ENCODE results near the gene FAM200B. TPM values are rescaled to one million over a fixed set of nuclear protein-coding genes. Genes with fewer than 3 reads are reported as not detected.

FAM200B gene
- total and polyA plus RNA-seq, 2 experiments from 2014 or later: 51.8 to 54.0 TPM

GRCh38 chr4:15735536-15735935, 53.9 kb downstream of the FAM200B start:
- Histone ChIP-seq H3K9me3 (ENCODE audit: low read depth) (no peaks in the 10 kb centered on the region), H3K27me3 (no peaks in the 10 kb centered on the region), H3K27ac (no peak overlapping the region), H3K9me2 (replicated peaks; ENCODE audit: insufficient read depth) (no peaks in the 10 kb centered on the region), H3K4me3 (no peak overlapping the region), H2AFZ (no peak overlapping the region), H3K4me2 (no peak overlapping the region), H4K20me1 (ENCODE audit: insufficient read depth, poor library complexity, severe bottlenecking) (no peaks in the 10 kb centered on the region), H3K79me2 (no peaks in the 10 kb centered on the region), H3K4me1 (ENCODE audit: insufficient read depth) (no peaks in the 10 kb centered on the region), H3K36me3 (replicated peaks; ENCODE audit: insufficient read depth, low read depth) (no peaks in the 10 kb centered on the region)
- TF ChIP-seq CTCF (IDR thresholded peaks at IDR 0.05; ENCODE audit: poor library complexity) (no peak), EZH2 (IDR thresholded peaks at IDR 0.05; ENCODE audit: borderline replicate concordance) (no peak), EZH2phosphoT487 (IDR thresholded peaks at IDR 0.05; ENCODE audit: low read depth, severe bottlenecking, unreplicated experiment) (no peak)
- 85% methylated on average over 6 of the region's 6 CpGs for WGBS (ENCODE audit: low lambda C conversion rate, missing lambda C conversion rate)
- no peak for DNase-seq (ENCODE audit: low spot score)

- Histone ChIP-seq H3K27me3 (no peaks in the 10 kb centered on the region), H3K4me3 (no peak overlapping the region), H3K79me2 (no peaks in the 10 kb centered on the region), H3K4me1 (ENCODE audit: insufficient read depth) (no peaks in the 10 kb centered on the region), H4K20me1 (ENCODE audit: insufficient read depth, poor library complexity, severe bottlenecking) (no peaks in the 10 kb centered on the region), H3K36me3 (replicated peaks; ENCODE audit: insufficient read depth, low read depth) (no peaks in the 10 kb centered on the region), H2AFZ (no peak overlapping the region), H3K4me2 (no peak overlapping the region), H3K9me3 (ENCODE audit: low read depth) (no peaks in the 10 kb centered on the region), H3K9me2 (replicated peaks; ENCODE audit: insufficient read depth) (no peaks in the 10 kb centered on the region), H3K27ac (no peak overlapping the region)
- TF ChIP-seq EZH2 (IDR thresholded peaks at IDR 0.05; ENCODE audit: borderline replicate concordance) (no peak), CTCF (IDR thresholded peaks at IDR 0.05; ENCODE audit: poor library complexity) (no peak), EZH2phosphoT487 (IDR thresholded peaks at IDR 0.05; ENCODE audit: low read depth, severe bottlenecking, unreplicated experiment) (no peak)
- WGBS (ENCODE audit: low lambda C conversion rate, missing lambda C conversion rate): 97% methylated on average over 4 of the region's 4 CpGs
- no peak for DNase-seq (ENCODE audit: low spot score)
Measured at GRCh38 chr4:15736514-15737050, 55.0 kb downstream of the FAM200B start.

- H2AFZ ChIP-seq: no peak overlapping the region
- H3K4me3 ChIP-seq: no peak overlapping the region
- no peaks in the 10 kb centered on the region for H3K9me2 ChIP-seq (replicated peaks; ENCODE audit: insufficient read depth)
- H4K20me1 ChIP-seq (ENCODE audit: insufficient read depth, poor library complexity, severe bottlenecking): no peaks in the 10 kb centered on the region
- H3K4me2 ChIP-seq: no peak overlapping the region
- TF ChIP-seq EZH2phosphoT487 (IDR thresholded peaks at IDR 0.05; ENCODE audit: low read depth, severe bottlenecking, unreplicated experiment) (no peak), EZH2 (IDR thresholded peaks at IDR 0.05; ENCODE audit: borderline replicate concordance) (no peak), CTCF (IDR thresholded peaks at IDR 0.05; ENCODE audit: poor library complexity) (no peak)
- 69% methylated on average over 3 of the region's 3 CpGs for WGBS (ENCODE audit: low lambda C conversion rate, missing lambda C conversion rate)
- H3K4me1 ChIP-seq (ENCODE audit: insufficient read depth): no peaks in the 10 kb centered on the region
- DNase-seq (ENCODE audit: low spot score): no peak
- no peaks in the 10 kb centered on the region for H3K27me3 ChIP-seq
- H3K27ac ChIP-seq: no peak overlapping the region
- no peaks in the 10 kb centered on the region for H3K9me3 ChIP-seq (ENCODE audit: low read depth)
- H3K36me3 ChIP-seq (replicated peaks; ENCODE audit: insufficient read depth, low read depth): no peaks in the 10 kb centered on the region
- no peaks in the 10 kb centered on the region for H3K79me2 ChIP-seq
Measured at GRCh38 chr4:15737255-15737654, 55.6 kb downstream of the FAM200B start.

Data from hepatocyte (in vitro differentiated cells).